ENCODE measurements around the gene RAD51B.

GRCh38 chr14:68442828-68443629, 623.5 kb downstream of the RAD51B start:
- TF ChIP-seq POLR2AphosphoS5 (IDR thresholded peaks at IDR 0.05; ENCODE audit: borderline replicate concordance, low read depth, low read length) (no peak), FOXP2 (optimal IDR thresholded peaks at IDR 0.05; ENCODE audit: control extremely low read depth, extremely low read length, insufficient read depth) (no peak), EZH2 (IDR thresholded peaks at IDR 0.05) (no peak)
